GM12874 (cell line): ENCODE results near the gene FOXK1.

Source experiments
- TF ChIP-seq, protein P1 (sequence below): IDR thresholded peaks from 2 replicates; pipeline ENCODE4 v1.5.1; 2011; ENCODE audit warnings: low read depth, mild to moderate bottlenecking, control low read depth, low read length, moderate library complexity; ENCODE audit not compliant: insufficient read depth

The FOXK1 gene

GRCh38 chr7:4775848-4776623 lies 93.9 kb downstream of the FOXK1 start:
- TF ChIP-seq, protein P1, sequence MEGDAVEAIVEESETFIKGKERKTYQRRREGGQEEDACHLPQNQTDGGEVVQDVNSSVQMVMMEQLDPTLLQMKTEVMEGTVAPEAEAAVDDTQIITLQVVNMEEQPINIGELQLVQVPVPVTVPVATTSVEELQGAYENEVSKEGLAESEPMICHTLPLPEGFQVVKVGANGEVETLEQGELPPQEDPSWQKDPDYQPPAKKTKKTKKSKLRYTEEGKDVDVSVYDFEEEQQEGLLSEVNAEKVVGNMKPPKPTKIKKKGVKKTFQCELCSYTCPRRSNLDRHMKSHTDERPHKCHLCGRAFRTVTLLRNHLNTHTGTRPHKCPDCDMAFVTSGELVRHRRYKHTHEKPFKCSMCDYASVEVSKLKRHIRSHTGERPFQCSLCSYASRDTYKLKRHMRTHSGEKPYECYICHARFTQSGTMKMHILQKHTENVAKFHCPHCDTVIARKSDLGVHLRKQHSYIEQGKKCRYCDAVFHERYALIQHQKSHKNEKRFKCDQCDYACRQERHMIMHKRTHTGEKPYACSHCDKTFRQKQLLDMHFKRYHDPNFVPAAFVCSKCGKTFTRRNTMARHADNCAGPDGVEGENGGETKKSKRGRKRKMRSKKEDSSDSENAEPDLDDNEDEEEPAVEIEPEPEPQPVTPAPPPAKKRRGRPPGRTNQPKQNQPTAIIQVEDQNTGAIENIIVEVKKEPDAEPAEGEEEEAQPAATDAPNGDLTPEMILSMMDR = no peak

DNA sequence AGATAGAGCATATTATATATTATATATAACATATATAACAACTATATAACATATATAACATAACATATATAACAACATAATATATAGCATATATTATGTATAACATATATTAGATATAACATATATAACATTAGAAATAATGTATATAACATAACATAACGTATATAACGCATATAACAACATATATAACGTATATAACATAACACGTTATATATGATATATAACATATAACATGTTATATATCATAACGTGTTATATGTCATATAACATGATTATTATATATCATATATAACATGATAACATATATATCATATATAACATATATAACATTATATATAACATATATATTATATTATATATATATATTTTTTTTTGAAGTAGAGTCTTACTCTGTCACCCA lies 97.0 kb downstream of the FOXK1 start:
- TF ChIP-seq, protein P1 = no peak

- TF ChIP-seq, protein P1 = no peak
Measured at GRCh38 chr7:4781366-4782069, 99.4 kb downstream of the FOXK1 start.

DNA sequence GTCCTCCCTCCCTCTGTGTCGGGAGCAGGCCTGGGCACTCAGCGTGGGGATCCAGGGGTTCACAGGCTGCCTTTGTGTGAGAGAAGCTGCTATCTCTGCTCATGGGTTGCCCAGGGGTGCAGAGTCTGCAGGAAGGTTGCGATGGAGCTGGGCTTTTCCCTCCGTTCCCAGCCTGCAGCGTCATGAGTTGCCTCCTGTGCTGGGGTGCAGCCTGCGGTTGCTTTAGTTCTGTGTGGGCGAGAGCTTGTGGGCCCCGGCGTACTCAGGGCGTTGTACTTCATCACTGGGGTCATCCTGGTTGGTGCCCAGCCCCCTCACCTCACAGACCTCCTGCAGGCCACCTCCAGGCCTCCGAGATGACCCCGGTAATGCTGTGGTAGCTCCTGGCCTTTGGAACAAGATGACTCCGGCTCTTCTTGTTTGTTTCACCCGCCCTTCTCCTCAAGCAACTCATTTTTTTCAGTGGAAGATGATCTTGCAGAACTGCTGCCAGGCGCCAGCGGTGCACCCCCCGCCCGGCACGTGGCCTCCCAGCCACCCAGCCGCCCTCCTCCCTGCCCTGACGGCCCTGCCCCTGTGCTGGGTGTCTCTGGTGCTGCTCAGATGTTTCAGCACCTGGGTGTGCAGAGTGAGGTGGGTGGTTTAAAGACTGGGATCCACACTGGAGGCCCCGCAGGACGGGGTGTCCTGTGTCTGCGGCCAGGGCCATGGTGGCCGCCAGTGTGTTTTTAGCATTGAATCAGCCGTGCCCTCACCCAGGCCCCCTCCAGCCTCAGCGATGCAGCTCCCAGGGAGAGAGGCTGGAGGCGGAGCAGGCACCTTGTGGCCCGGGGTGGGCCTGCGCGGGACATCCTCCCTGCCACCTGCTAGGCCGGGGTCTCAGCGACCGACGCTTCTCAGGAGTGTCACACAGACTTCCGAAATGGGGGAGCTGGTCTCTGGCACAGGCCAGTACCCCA lies 100.5 kb downstream of the FOXK1 start:
- TF ChIP-seq, protein P1 = no peak

GRCh38 chr7:4783292-4783652 lies 101.2 kb downstream of the FOXK1 start:
- TF ChIP-seq, protein P1 = no peak

DNA sequence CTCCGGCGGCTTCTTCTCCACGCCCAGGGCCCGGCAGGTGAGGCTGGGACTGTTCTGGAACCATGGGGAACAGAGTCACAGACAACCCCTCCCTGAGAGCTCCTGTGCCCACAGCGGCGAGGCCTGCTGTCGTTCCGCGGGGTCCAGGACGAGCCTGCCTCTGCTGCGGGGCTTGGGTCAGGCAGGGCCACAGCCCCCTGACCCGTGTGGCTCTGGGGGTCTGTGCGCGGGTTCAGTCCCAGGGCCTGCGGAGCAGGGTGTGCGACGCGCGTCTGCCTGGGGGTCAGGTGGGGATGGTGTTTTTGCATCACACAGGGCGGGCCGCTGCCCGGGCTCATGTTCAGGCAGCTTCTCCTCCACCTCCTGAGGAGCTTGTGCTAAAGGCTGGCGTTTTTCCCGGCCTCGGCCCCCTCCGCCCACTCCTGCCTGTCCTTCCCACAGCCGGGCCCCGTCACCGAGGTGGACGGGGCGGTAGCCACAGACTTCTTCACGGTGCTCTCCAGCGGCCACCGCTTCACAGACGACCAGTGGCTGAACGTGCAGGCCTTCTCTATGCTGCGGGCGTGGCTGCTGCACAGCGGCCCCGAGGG lies 101.8 kb downstream of the FOXK1 start:
- TF ChIP-seq, protein P1 = no peak

DNA sequence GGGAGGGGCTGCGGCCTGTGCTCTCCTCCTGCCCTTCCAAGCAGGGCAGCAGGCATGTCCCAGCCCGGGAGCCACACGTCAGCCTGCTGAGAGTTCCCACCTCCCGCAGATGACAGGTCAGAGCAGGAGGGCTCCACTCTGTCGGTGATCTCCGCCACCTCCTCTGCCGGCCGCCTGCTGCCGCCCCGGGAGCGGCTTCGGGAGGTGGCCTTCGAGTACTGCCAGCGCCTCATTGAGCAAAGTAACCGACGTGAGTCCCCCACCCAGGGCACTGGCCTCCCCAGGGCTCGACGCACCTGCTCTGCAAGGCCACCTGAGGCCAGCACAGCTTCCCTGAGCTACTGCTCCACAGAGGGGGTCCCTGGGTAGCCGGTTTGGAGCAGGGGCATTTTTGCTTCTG lies 102.7 kb downstream of the FOXK1 start:
- TF ChIP-seq, protein P1 = no peak
